ENCODE data around the gene IMP3.

- TF ChIP-seq POLR2A (IDR thresholded peaks at IDR 0.05; ENCODE audit: low read length) (no peak), GATA1 (IDR thresholded peaks at IDR 0.05; ENCODE audit: low read depth, low read length) (no peak)
Observed at GRCh38 chr15:75641603-75642002, 1.6 kb upstream of the IMP3 start.

All from erythroblast (primary cell).